ENCODE data around the gene ZNF780B.

- TF ChIP-seq POLR2A (IDR thresholded peaks at IDR 0.05; ENCODE audit: extremely low read depth, insufficient read length), result no peak
- TF ChIP-seq CTCF (IDR thresholded peaks at IDR 0.05; ENCODE audit: low read depth, low read length), result no peak
These were observed 474 bp upstream of the ZNF780B start for GRCh38 chr19:40056505-40056904.
